Measurements from ENCODE around the gene IGLL1.
"Not testable (repeated sequence)": the region's sequence is repeated elsewhere in the genome, so short reads cannot be mapped to it uniquely, and the experiment has no call there.

The IGLL1 gene

GRCh38 chr22:23604939-23605712 is 25.0 kb upstream of the IGLL1 start:
- Mint-ChIP-seq H3K27me3 (ENCODE audit: low read depth) (no peaks in the 10 kb centered on the region), H3K36me3 (ENCODE audit: low read depth) (no peaks in the 10 kb centered on the region), H3K4me3 (no peak overlapping the region), H3K27ac (no peak overlapping the region), H3K9me3 (no peaks in the 10 kb centered on the region), H3K4me1 (ENCODE audit: low read depth) (peaks cover 6% of the 10 kb centered on the region)
- DNase-seq (ENCODE audit: low spot score): no peak

GRCh38 chr22:23603266-23603665 is 23.2 kb upstream of the IGLL1 start:
- Mint-ChIP-seq H3K36me3 (ENCODE audit: low read depth) (no peaks in the 10 kb centered on the region), H3K9me3 (no peaks in the 10 kb centered on the region), H3K4me1 (ENCODE audit: low read depth) (no peaks in the 10 kb centered on the region), H3K27ac (no peak overlapping the region), H3K27me3 (ENCODE audit: low read depth) (no peaks in the 10 kb centered on the region), H3K4me3 (no peak overlapping the region)
- DNase-seq (ENCODE audit: low spot score): no peak

GRCh38 chr22:23598805-23599518 is 18.9 kb upstream of the IGLL1 start:
- Mint-ChIP-seq H3K27me3 (ENCODE audit: low read depth) (no peaks in the 10 kb centered on the region), H3K4me1 (ENCODE audit: low read depth) (peaks cover under 1% of the 10 kb centered on the region), H3K4me3 (no peak overlapping the region), H3K27ac (no peak overlapping the region), H3K36me3 (ENCODE audit: low read depth) (no peaks in the 10 kb centered on the region), H3K9me3 (no peaks in the 10 kb centered on the region)
- no peak for DNase-seq (ENCODE audit: low spot score)

- not testable (repeated sequence) for H3K9me3 Mint-ChIP-seq; H3K4me3 Mint-ChIP-seq; DNase-seq (ENCODE audit: low spot score); H3K36me3 Mint-ChIP-seq (ENCODE audit: low read depth); H3K4me1 Mint-ChIP-seq (ENCODE audit: low read depth); H3K27ac Mint-ChIP-seq; H3K27me3 Mint-ChIP-seq (ENCODE audit: low read depth)
Observed at GRCh38 chr22:23597576-23598268, 17.6 kb upstream of the IGLL1 start.

GRCh38 chr22:23595904-23596303 is 15.8 kb upstream of the IGLL1 start:
- not testable (repeated sequence) for H3K9me3 Mint-ChIP-seq; DNase-seq (ENCODE audit: low spot score); H3K4me1 Mint-ChIP-seq (ENCODE audit: low read depth)

GRCh38 chr22:23591846-23592245 is 11.8 kb upstream of the IGLL1 start:
- no peak overlapping the region for H3K27ac Mint-ChIP-seq
- no peaks in the 10 kb centered on the region for H3K9me3 Mint-ChIP-seq
- H3K4me1 Mint-ChIP-seq (ENCODE audit: low read depth): peaks cover 1% of the 10 kb centered on the region
- no peak overlapping the region for H3K4me3 Mint-ChIP-seq
- H3K27me3 Mint-ChIP-seq (ENCODE audit: low read depth): peaks cover 2% of the 10 kb centered on the region
- no peak for DNase-seq (ENCODE audit: low spot score)
- H3K36me3 Mint-ChIP-seq (ENCODE audit: low read depth): no peaks in the 10 kb centered on the region

More at GRCh38 chr22:23595904-23596303, 15.8 kb upstream of the IGLL1 start:
- not testable (repeated sequence) for H3K36me3 Mint-ChIP-seq (ENCODE audit: low read depth); H3K27me3 Mint-ChIP-seq (ENCODE audit: low read depth); H3K27ac Mint-ChIP-seq; H3K4me3 Mint-ChIP-seq

GRCh38 chr22:23591201-23591791 is 11.2 kb upstream of the IGLL1 start:
- Mint-ChIP-seq H3K36me3 (ENCODE audit: low read depth) (no peaks in the 10 kb centered on the region), H3K27me3 (ENCODE audit: low read depth) (peaks cover 2% of the 10 kb centered on the region), H3K4me3 (no peak overlapping the region), H3K27ac (no peak overlapping the region), H3K4me1 (ENCODE audit: low read depth) (peaks cover 1% of the 10 kb centered on the region), H3K9me3 (no peaks in the 10 kb centered on the region)
- peak; percentile 26 for DNase-seq (ENCODE audit: low spot score)

- Mint-ChIP-seq H3K4me1 (ENCODE audit: low read depth) (peaks cover 10% of the 10 kb centered on the region), H3K9me3 (no peaks in the 10 kb centered on the region), H3K36me3 (ENCODE audit: low read depth) (no peaks in the 10 kb centered on the region), H3K27ac (no peak overlapping the region), H3K4me3 (no peak overlapping the region), H3K27me3 (ENCODE audit: low read depth) (peaks cover 10% of the 10 kb centered on the region)
- DNase-seq (ENCODE audit: low spot score): no peak
Observed at GRCh38 chr22:23583836-23584235, 3.7 kb upstream of the IGLL1 start.

- Mint-ChIP-seq H3K36me3 (ENCODE audit: low read depth) (no peaks in the 10 kb centered on the region), H3K27ac (no peak overlapping the region), H3K9me3 (no peaks in the 10 kb centered on the region), H3K27me3 (ENCODE audit: low read depth) (peaks cover 10% of the 10 kb centered on the region), H3K4me1 (ENCODE audit: low read depth) (peaks cover 10% of the 10 kb centered on the region), H3K4me3 (no peak overlapping the region)
- no peak for DNase-seq (ENCODE audit: low spot score)
Observed at GRCh38 chr22:23583153-23583552, 3.1 kb upstream of the IGLL1 start.

- no peak for DNase-seq (ENCODE audit: low spot score)
- H3K4me3 Mint-ChIP-seq: peak overlapping the region; percentile 51
- H3K27ac Mint-ChIP-seq: peak overlapping the region; percentile 52
- no peaks in the 10 kb centered on the region for H3K9me3 Mint-ChIP-seq
- no peaks in the 10 kb centered on the region for H3K36me3 Mint-ChIP-seq (ENCODE audit: low read depth)
- peaks cover 14% of the 10 kb centered on the region for H3K27me3 Mint-ChIP-seq (ENCODE audit: low read depth)
- H3K4me1 Mint-ChIP-seq (ENCODE audit: low read depth): peaks cover 13% of the 10 kb centered on the region
Observed at GRCh38 chr22:23581260-23581650, 1.2 kb upstream of the IGLL1 start.

GRCh38 chr22:23580576-23581259 is 628 bp upstream of the IGLL1 start:
- peak overlapping the region; percentile 52 for H3K27ac Mint-ChIP-seq
- DNase-seq (ENCODE audit: low spot score): peak; percentile 11
- peaks cover 13% of the 10 kb centered on the region for H3K4me1 Mint-ChIP-seq (ENCODE audit: low read depth)
- peak overlapping the region; percentile 51 for H3K4me3 Mint-ChIP-seq
- peaks cover 11% of the 10 kb centered on the region for H3K27me3 Mint-ChIP-seq (ENCODE audit: low read depth)
- no peaks in the 10 kb centered on the region for H3K36me3 Mint-ChIP-seq (ENCODE audit: low read depth)
- H3K9me3 Mint-ChIP-seq: no peaks in the 10 kb centered on the region

- Mint-ChIP-seq H3K4me3 (no peak overlapping the region), H3K4me1 (ENCODE audit: low read depth) (peaks cover 11% of the 10 kb centered on the region), H3K36me3 (ENCODE audit: low read depth) (no peaks in the 10 kb centered on the region), H3K27ac (no peak overlapping the region), H3K27me3 (ENCODE audit: low read depth) (peaks cover 6% of the 10 kb centered on the region), H3K9me3 (no peaks in the 10 kb centered on the region)
- no peak for DNase-seq (ENCODE audit: low spot score)
Observed at GRCh38 chr22:23579280-23579679, 810 bp downstream of the IGLL1 start.

GRCh38 chr22:23578306-23578705 is 1.8 kb downstream of the IGLL1 start:
- H3K36me3 Mint-ChIP-seq (ENCODE audit: low read depth): no peaks in the 10 kb centered on the region
- H3K4me3 Mint-ChIP-seq: no peak overlapping the region
- H3K27ac Mint-ChIP-seq: no peak overlapping the region
- H3K4me1 Mint-ChIP-seq (ENCODE audit: low read depth): peaks cover 11% of the 10 kb centered on the region
- DNase-seq (ENCODE audit: low spot score): no peak
- peaks cover 6% of the 10 kb centered on the region for H3K27me3 Mint-ChIP-seq (ENCODE audit: low read depth)
- H3K9me3 Mint-ChIP-seq: no peaks in the 10 kb centered on the region
